DOHH2 (cell line): ENCODE measurements around the gene PEAR1.

Experiments used
- H3F3A ChIP-seq: fragments of 200-600 bp; sonication (generic), shearing (Covaris generic); 2 replicates; pipeline ENCODE4 v1.6.0; 2016; ENCODE audit warnings: antibody characterized with exemption, mild to moderate bottlenecking; ENCODE audit not compliant: control insufficient read depth, insufficient read depth
- H3K27ac ChIP-seq: fragments of 200-600 bp; sonication (generic); 2 replicates; pipeline ENCODE4 v1.5.1; 2014; ENCODE audit warnings: low read depth, mild to moderate bottlenecking, low read length, moderate library complexity
- H3K27me3 ChIP-seq: fragments of 200-600 bp; sonication (generic); 2 replicates; pipeline ENCODE4 v1.6.1; 2014; ENCODE audit warnings: mild to moderate bottlenecking, low read length, mixed read lengths; ENCODE audit not compliant: control insufficient read depth
- H3K36me3 ChIP-seq: fragments of 200-600 bp; sonication (generic); 2 replicates; pipeline ENCODE4 v1.6.1; 2014; ENCODE audit warnings: mild to moderate bottlenecking, low read length, moderate library complexity, mixed read lengths; ENCODE audit not compliant: control insufficient read depth
- H3K4me1 ChIP-seq: fragments of 200-600 bp; sonication (generic); 2 replicates; pipeline ENCODE4 v1.6.1; 2014; ENCODE audit warnings: mild to moderate bottlenecking, low read length, mixed read lengths; ENCODE audit not compliant: control insufficient read depth
- H3K4me2 ChIP-seq: fragments of 200-600 bp; sonication (generic); 2 replicates; pipeline ENCODE4 v1.6.0; 2014; ENCODE audit warnings: mild to moderate bottlenecking, low read length, moderate library complexity
- H3K4me3 ChIP-seq: fragments of 200-600 bp; sonication (generic); 2 replicates; pipeline ENCODE4 v1.5.1; 2014; ENCODE audit warnings: mild to moderate bottlenecking, low read length, mixed read lengths
- H3K79me2 ChIP-seq: fragments of 200-600 bp; sonication (generic); 2 replicates; pipeline ENCODE4 v1.6.1; 2014; ENCODE audit warnings: mild to moderate bottlenecking, low read length, mixed read lengths; ENCODE audit not compliant: control insufficient read depth
- H3K9me2 ChIP-seq: fragments of 200-600 bp; sonication (generic); replicated peaks from 2 replicates; pipeline ENCODE4 v1.6.1; 2014; ENCODE audit warnings: mild to moderate bottlenecking, low read length, mixed read lengths; ENCODE audit not compliant: control insufficient read depth
- H3K9me3 ChIP-seq: fragments of 200-600 bp; sonication (generic); 2 replicates; pipeline ENCODE4 v1.6.1; 2014; ENCODE audit warnings: antibody characterized with exemption, low read length, mixed read lengths; ENCODE audit not compliant: control insufficient read depth, insufficient read depth
- H4K20me1 ChIP-seq: fragments of 200-600 bp; sonication (generic); 2 replicates; pipeline ENCODE4 v1.6.0; 2014; ENCODE audit warnings: low read depth, mild to moderate bottlenecking, antibody characterized with exemption, low read length, moderate library complexity; ENCODE audit not compliant: control insufficient read depth, insufficient read depth
- CTCF ChIP-seq: fragments of 200-600 bp; sonication (generic); IDR thresholded peaks from one replicate; pipeline ENCODE4 v1.5.1; 2014; ENCODE audit warnings: antibody characterized with exemption, mild to moderate bottlenecking, low read depth, low read length; ENCODE audit not compliant: poor library complexity, severe bottlenecking
- EZH2phosphoT487 ChIP-seq: fragments of 200-600 bp; sonication (generic); IDR thresholded peaks from 2 replicates; pipeline ENCODE4 v1.6.1; 2017; ENCODE audit warnings: borderline replicate concordance, mild to moderate bottlenecking, antibody characterized with exemption, low read length, moderate library complexity, mixed read lengths

Gene PEAR1

GRCh38 chr1:156956333-156956732 lies 62.8 kb downstream of the PEAR1 start:
- Histone ChIP-seq H3K4me2 (no peak overlapping the region), H3K27me3 (no peaks in the 10 kb centered on the region), H3K4me3 (no peak overlapping the region), H3K27ac (no peak overlapping the region), H3K79me2 (no peaks in the 10 kb centered on the region), H3K9me2 (no peaks in the 10 kb centered on the region), H4K20me1 (no peaks in the 10 kb centered on the region), H3K4me1 (peaks cover 17% of the 10 kb centered on the region), H3K36me3 (peaks cover 11% of the 10 kb centered on the region; the same call in 1 of the 2 replicates), H3F3A (no peaks in the 10 kb centered on the region), H3K9me3 (no peaks in the 10 kb centered on the region)
- TF ChIP-seq CTCF (no peak), EZH2phosphoT487 (no peak)

GRCh38 chr1:156957634-156958033 lies 64.1 kb downstream of the PEAR1 start:
- H4K20me1 ChIP-seq: no peaks in the 10 kb centered on the region
- H3K9me3 ChIP-seq: no peaks in the 10 kb centered on the region
- peaks cover 11% of the 10 kb centered on the region; the same call in 1 of the 2 replicates for H3K36me3 ChIP-seq
- TF ChIP-seq EZH2phosphoT487: no peak
- no peak for TF ChIP-seq CTCF
- no peaks in the 10 kb centered on the region for H3K9me2 ChIP-seq
- no peaks in the 10 kb centered on the region for H3K79me2 ChIP-seq
- no peak overlapping the region for H3K4me2 ChIP-seq
- H3K4me3 ChIP-seq: no peak overlapping the region
- no peaks in the 10 kb centered on the region for H3F3A ChIP-seq
- no peak overlapping the region for H3K27ac ChIP-seq
- H3K27me3 ChIP-seq: no peaks in the 10 kb centered on the region
- peaks cover 17% of the 10 kb centered on the region for H3K4me1 ChIP-seq

GRCh38 chr1:156958247-156958714 lies 64.8 kb downstream of the PEAR1 start:
- H4K20me1 ChIP-seq: no peaks in the 10 kb centered on the region
- H3K9me3 ChIP-seq: no peaks in the 10 kb centered on the region
- no peak for TF ChIP-seq CTCF
- no peak for TF ChIP-seq EZH2phosphoT487
- no peak overlapping the region for H3K4me3 ChIP-seq
- no peak overlapping the region for H3K4me2 ChIP-seq
- H3K79me2 ChIP-seq: no peaks in the 10 kb centered on the region
- H3K4me1 ChIP-seq: peaks cover 21% of the 10 kb centered on the region
- H3K9me2 ChIP-seq: no peaks in the 10 kb centered on the region
- H3K36me3 ChIP-seq: peaks cover 15% of the 10 kb centered on the region
- no peaks in the 10 kb centered on the region for H3F3A ChIP-seq
- H3K27me3 ChIP-seq: no peaks in the 10 kb centered on the region
- H3K27ac ChIP-seq: no peak overlapping the region
